ENCODE measurements around the gene TAOK2.

- TF ChIP-seq, protein P1, sequence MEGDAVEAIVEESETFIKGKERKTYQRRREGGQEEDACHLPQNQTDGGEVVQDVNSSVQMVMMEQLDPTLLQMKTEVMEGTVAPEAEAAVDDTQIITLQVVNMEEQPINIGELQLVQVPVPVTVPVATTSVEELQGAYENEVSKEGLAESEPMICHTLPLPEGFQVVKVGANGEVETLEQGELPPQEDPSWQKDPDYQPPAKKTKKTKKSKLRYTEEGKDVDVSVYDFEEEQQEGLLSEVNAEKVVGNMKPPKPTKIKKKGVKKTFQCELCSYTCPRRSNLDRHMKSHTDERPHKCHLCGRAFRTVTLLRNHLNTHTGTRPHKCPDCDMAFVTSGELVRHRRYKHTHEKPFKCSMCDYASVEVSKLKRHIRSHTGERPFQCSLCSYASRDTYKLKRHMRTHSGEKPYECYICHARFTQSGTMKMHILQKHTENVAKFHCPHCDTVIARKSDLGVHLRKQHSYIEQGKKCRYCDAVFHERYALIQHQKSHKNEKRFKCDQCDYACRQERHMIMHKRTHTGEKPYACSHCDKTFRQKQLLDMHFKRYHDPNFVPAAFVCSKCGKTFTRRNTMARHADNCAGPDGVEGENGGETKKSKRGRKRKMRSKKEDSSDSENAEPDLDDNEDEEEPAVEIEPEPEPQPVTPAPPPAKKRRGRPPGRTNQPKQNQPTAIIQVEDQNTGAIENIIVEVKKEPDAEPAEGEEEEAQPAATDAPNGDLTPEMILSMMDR (IDR thresholded peaks at IDR 0.05): no peak
- TF ChIP-seq POLR2AphosphoS5 (IDR thresholded peaks at IDR 0.05) (no peak), POLR2A (IDR thresholded peaks at IDR 0.05) (no peak)
Measured at GRCh38 chr16:30009085-30009862, 35.6 kb downstream of the TAOK2 start.
